Measurements from ENCODE around the gene CAMSAP3.
A peak's percentile ranks its signal among the peaks of the same experiment; 100 is the strongest.

CAMSAP3 gene

DNA sequence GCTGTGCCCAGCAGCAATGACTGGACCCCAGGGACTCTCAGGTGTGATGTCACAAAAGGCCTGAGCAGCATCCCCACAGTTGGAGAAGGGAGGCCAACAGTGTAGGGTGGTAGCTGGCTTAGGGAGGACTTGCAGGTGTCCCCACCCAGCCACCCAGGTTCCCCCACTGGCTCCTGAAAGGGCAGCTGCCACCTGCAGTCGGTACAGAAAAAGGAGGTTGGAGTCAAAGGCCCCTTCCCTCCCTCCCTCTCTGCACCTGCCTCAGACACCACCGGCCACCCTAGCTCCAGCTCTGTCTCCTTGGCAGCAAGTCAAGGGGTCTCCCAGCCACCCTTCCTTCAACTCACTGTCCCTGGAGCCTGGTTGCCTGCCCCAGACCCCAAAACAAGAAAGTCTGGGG, 38.0 kb downstream of the CAMSAP3 start, which contains the start of gene PCP2:
PCP2 (minus strand) TSS at position 22 of the 400 bp plus-strand sequence. CDS start 262 bp downstream, outside the sequence.
- Histone ChIP-seq H3K9ac (no peak within 1 kb of the TSS), H3K9me3 (ENCODE audit: control insufficient read depth, low read length) (no peaks in the 10 kb centered on the region), H3K27me3 (ENCODE audit: control insufficient read depth, insufficient read depth, low read length) (no peaks in the 10 kb centered on the region), H3K79me2 (peaks cover 21% of the 10 kb centered on the region), H3K36me3 (ENCODE audit: control insufficient read depth, insufficient read depth, low read length) (no peaks in the 10 kb centered on the region), H3K4me3 (ENCODE audit: low read depth, low read length) (no peak within 1 kb of the TSS), H3K4me2 (ENCODE audit: low read length) (no peak within 1 kb of the TSS), H2AFZ (no peak within 1 kb of the TSS), H3K4me1 (no peaks in the 10 kb centered on the region), H3K27ac (no peak within 1 kb of the TSS)
- TF ChIP-seq, protein P1, sequence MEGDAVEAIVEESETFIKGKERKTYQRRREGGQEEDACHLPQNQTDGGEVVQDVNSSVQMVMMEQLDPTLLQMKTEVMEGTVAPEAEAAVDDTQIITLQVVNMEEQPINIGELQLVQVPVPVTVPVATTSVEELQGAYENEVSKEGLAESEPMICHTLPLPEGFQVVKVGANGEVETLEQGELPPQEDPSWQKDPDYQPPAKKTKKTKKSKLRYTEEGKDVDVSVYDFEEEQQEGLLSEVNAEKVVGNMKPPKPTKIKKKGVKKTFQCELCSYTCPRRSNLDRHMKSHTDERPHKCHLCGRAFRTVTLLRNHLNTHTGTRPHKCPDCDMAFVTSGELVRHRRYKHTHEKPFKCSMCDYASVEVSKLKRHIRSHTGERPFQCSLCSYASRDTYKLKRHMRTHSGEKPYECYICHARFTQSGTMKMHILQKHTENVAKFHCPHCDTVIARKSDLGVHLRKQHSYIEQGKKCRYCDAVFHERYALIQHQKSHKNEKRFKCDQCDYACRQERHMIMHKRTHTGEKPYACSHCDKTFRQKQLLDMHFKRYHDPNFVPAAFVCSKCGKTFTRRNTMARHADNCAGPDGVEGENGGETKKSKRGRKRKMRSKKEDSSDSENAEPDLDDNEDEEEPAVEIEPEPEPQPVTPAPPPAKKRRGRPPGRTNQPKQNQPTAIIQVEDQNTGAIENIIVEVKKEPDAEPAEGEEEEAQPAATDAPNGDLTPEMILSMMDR (IDR thresholded peaks at IDR 0.05): no peak

DNA sequence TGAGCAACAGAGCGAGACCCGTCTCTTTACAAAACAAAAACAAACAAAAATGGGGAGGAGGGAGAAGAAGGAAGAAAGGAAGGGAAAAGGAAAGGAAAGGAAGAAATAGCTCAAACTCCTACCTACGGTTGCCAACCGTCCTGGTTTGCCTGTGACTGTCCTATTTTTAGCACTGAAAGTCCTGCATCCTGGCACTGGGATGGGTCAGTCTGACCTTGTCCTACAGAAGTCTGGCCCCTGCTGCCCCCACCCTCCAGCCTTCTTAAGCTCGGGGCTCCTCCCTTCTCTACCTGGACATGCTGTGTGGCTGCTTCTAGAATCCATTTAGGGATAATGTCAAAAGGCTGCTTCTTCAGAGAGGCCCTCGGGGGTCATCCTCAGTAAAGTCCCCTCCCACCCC, 40.0 kb downstream of the CAMSAP3 start:
- no peak overlapping the region for H3K9ac ChIP-seq
- TF ChIP-seq, protein P1 (IDR thresholded peaks at IDR 0.05): no peak
- no peak overlapping the region for H2AFZ ChIP-seq
- H3K27ac ChIP-seq: no peak overlapping the region
- peaks cover 4% of the 10 kb centered on the region for H3K79me2 ChIP-seq
- H3K27me3 ChIP-seq (ENCODE audit: control insufficient read depth, insufficient read depth, low read length): no peaks in the 10 kb centered on the region
- no peaks in the 10 kb centered on the region for H3K9me3 ChIP-seq (ENCODE audit: control insufficient read depth, low read length)
- no peak overlapping the region for H3K4me2 ChIP-seq (ENCODE audit: low read length)
- no peak overlapping the region for H3K4me3 ChIP-seq (ENCODE audit: low read depth, low read length)
- no peaks in the 10 kb centered on the region for H3K4me1 ChIP-seq
- H3K36me3 ChIP-seq (ENCODE audit: control insufficient read depth, insufficient read depth, low read length): no peaks in the 10 kb centered on the region

DNA sequence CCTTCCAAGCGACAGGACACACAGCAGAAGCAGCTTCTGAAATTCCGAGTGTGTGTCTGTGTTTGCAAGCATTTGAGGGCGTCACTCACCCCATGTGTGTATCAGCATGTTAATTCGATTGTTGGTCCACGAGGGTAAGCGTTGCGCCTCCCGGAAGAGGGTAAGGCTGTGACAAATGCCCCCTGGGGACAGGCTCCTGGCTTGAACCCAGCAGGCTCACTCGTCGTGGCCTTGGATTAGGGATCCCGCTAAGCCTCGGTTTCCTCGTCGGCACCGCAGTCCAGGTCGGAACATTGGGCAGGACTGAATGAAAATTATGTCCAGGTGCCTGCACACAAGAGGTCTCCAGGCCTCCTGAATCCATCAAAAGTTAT, 40.6 kb downstream of the CAMSAP3 start:
- no peaks in the 10 kb centered on the region for H3K4me1 ChIP-seq
- H3K36me3 ChIP-seq (ENCODE audit: control insufficient read depth, insufficient read depth, low read length): no peaks in the 10 kb centered on the region
- peak overlapping the region; percentile 58 for H3K4me2 ChIP-seq (ENCODE audit: low read length)
- H3K4me3 ChIP-seq (ENCODE audit: low read depth, low read length): peak overlapping the region; percentile 66
- TF ChIP-seq, protein P1 (IDR thresholded peaks at IDR 0.05): no peak
- H3K79me2 ChIP-seq: no peaks in the 10 kb centered on the region
- peak overlapping the region; percentile 73 for H2AFZ ChIP-seq
- no peaks in the 10 kb centered on the region for H3K9me3 ChIP-seq (ENCODE audit: control insufficient read depth, low read length)
- no peaks in the 10 kb centered on the region for H3K27me3 ChIP-seq (ENCODE audit: control insufficient read depth, insufficient read depth, low read length)
- no peak overlapping the region for H3K9ac ChIP-seq
- H3K27ac ChIP-seq: peak overlapping the region; percentile 57

DNA sequence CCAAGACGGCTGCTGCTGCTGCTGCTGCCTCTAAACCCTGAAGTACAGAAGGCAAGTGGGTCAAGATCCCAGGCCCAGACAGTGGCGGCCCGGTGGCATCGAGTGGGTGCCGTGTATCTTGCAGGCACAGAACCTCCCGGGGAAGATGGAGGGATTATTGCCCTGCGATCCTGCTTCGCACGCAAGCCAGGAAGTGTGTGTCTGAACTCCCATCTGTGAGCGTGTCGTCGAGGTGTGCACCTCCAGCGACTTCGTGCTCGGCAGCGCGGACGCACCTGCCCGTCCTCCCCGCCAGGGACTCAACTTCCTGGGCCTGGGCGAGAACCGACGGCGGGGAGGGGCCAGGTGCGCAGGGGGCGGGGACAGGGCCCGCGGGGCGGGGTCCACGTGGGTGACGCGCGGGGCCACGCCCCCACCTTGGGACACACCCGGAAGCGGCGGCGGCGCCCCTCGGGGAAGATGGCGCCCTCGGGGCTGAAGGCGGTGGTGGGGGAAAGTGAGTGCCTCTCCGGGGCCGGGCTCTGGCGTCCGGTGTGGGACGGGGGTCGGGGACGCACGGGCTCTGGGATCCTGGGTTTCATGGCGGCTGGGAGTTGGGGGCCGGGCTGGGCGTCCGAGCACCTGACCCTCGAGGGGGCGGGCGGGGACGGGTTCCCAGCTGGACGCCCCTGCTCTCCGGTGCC, 41.2 kb downstream of the CAMSAP3 start, which contains the start of gene STXBP2:
STXBP2 (plus strand) TSS at position 420 of the 683 bp plus-strand sequence; CDS start at position 460, 40 bp downstream.
- H3K79me2 ChIP-seq: no peaks in the 10 kb centered on the region
- H3K9ac ChIP-seq: no peak within 1 kb of the TSS
- H3K4me1 ChIP-seq: no peaks in the 10 kb centered on the region
- peak within 1 kb of the TSS; percentile 66 for H3K4me3 ChIP-seq (ENCODE audit: low read depth, low read length)
- no peaks in the 10 kb centered on the region for H3K9me3 ChIP-seq (ENCODE audit: control insufficient read depth, low read length)
- no peaks in the 10 kb centered on the region for H3K27me3 ChIP-seq (ENCODE audit: control insufficient read depth, insufficient read depth, low read length)
- peak within 1 kb of the TSS; percentile 57 for H3K27ac ChIP-seq
- H3K36me3 ChIP-seq (ENCODE audit: control insufficient read depth, insufficient read depth, low read length): no peaks in the 10 kb centered on the region
- H3K4me2 ChIP-seq (ENCODE audit: low read length): peak within 1 kb of the TSS; percentile 58
- H2AFZ ChIP-seq: peak within 1 kb of the TSS; percentile 73
- TF ChIP-seq, protein P1 (IDR thresholded peaks at IDR 0.05): no peak
